Astrocyte (in vitro differentiated cells and primary cell): ENCODE measurements around the gene PLPPR5. TPM values are rescaled to one million over a fixed set of nuclear protein-coding genes. Genes with fewer than 3 reads are reported as not detected.

Experiments
- DNase-seq: peaks from one replicate; pipeline ENCODE4 v3.0.0-alpha.2; 2010; ENCODE audit warnings: low read depth
- FAIRE-seq: peaks from 2 replicates; lab custom pipeline; 2011; peaks lifted over from hg19 to GRCh38; lab: Jason Lieb, UNC
- H2AFZ ChIP-seq: 2 replicates; pipeline ENCODE4 v1.6.0; 2012; ENCODE audit warnings: low read depth, low read length, inconsistent platforms
- H3K27ac ChIP-seq: 2 replicates; pipeline ENCODE4 v1.5.1; 2011; ENCODE audit warnings: low read depth, low read length, inconsistent platforms
- H3K27me3 ChIP-seq: 2 replicates; pipeline ENCODE4 v1.6.0; 2011; ENCODE audit warnings: low read length, inconsistent platforms; ENCODE audit not compliant: insufficient read depth
- H3K36me3 ChIP-seq: 2 replicates; pipeline ENCODE4 v1.5.1; 2011; ENCODE audit warnings: low read length, inconsistent platforms; ENCODE audit not compliant: insufficient read depth
- H3K4me1 ChIP-seq: 2 replicates; pipeline ENCODE4 v1.5.1; 2011; ENCODE audit warnings: low read length, inconsistent platforms; ENCODE audit not compliant: insufficient read depth
- H3K4me2 ChIP-seq: 2 replicates; pipeline ENCODE4 v1.6.0; 2012; ENCODE audit warnings: low read length, inconsistent platforms
- H3K4me3 ChIP-seq: 2 replicates; pipeline ENCODE4 v1.5.1; 2011; ENCODE audit warnings: low read depth, mild to moderate bottlenecking, low read length, inconsistent platforms; ENCODE audit not compliant: insufficient read depth
- H3K79me2 ChIP-seq: 2 replicates; pipeline ENCODE4 v1.6.0; 2012; ENCODE audit warnings: mild to moderate bottlenecking, low read length, inconsistent platforms; ENCODE audit not compliant: insufficient read depth
- H3K9ac ChIP-seq: 2 replicates; pipeline ENCODE4 v1.6.0; 2012; ENCODE audit warnings: mild to moderate bottlenecking, low read length, inconsistent platforms
- H3K9me3 ChIP-seq: 2 replicates; pipeline ENCODE4 v1.5.1; 2012; ENCODE audit warnings: low read depth, mild to moderate bottlenecking, low read length, inconsistent platforms; ENCODE audit not compliant: insufficient read depth
- H4K20me1 ChIP-seq: 2 replicates; pipeline ENCODE4 v1.6.0; 2012; ENCODE audit warnings: low read length, inconsistent platforms; ENCODE audit not compliant: insufficient read depth
- H3K27ac Mint-ChIP-seq: one replicate; pipeline ENCODE4 v1.8.0; 2021; ENCODE audit warnings: mild to moderate bottlenecking, mixed read lengths; ENCODE audit not compliant: unreplicated experiment
- H3K27me3 Mint-ChIP-seq: one replicate; pipeline ENCODE4 v1.8.0; 2021; ENCODE audit warnings: low read depth, mixed read lengths; ENCODE audit not compliant: unreplicated experiment
- H3K36me3 Mint-ChIP-seq: one replicate; pipeline ENCODE4 v1.8.0; 2021; ENCODE audit warnings: low read depth, mixed read lengths; ENCODE audit not compliant: unreplicated experiment
- H3K4me1 Mint-ChIP-seq: one replicate; pipeline ENCODE4 v1.8.0; 2021; ENCODE audit warnings: low read depth, mixed read lengths; ENCODE audit not compliant: unreplicated experiment
- H3K4me3 Mint-ChIP-seq: one replicate; pipeline ENCODE4 v1.8.0; 2021; ENCODE audit warnings: mild to moderate bottlenecking, moderate library complexity, mixed read lengths; ENCODE audit not compliant: unreplicated experiment
- H3K9me3 Mint-ChIP-seq: one replicate; pipeline ENCODE4 v1.8.0; 2021; ENCODE audit warnings: mild to moderate bottlenecking, mixed read lengths; ENCODE audit not compliant: unreplicated experiment
- EZH2 ChIP-seq: IDR thresholded peaks from 2 replicates; pipeline ENCODE4 v1.6.1; 2012; ENCODE audit warnings: mild to moderate bottlenecking, low read length, inconsistent platforms; ENCODE audit not compliant: insufficient read depth
- total RNA-seq: library from RNA; stranded (reverse); gene quantifications from 2 replicates; pipeline ENCODE4 v1.2.1, GENCODE V29; 2021
- TF ChIP-seq, protein P1 (sequence below): IDR thresholded peaks from 2 replicates; pipeline ENCODE4 v1.5.1; 2011; ENCODE audit warnings: low read depth, mild to moderate bottlenecking, inconsistent platforms, low read length, moderate library complexity; ENCODE audit not compliant: insufficient read depth

Gene PLPPR5
- total RNA-seq, 1 donor from 2014 or later, result 0.09 TPM

DNA sequence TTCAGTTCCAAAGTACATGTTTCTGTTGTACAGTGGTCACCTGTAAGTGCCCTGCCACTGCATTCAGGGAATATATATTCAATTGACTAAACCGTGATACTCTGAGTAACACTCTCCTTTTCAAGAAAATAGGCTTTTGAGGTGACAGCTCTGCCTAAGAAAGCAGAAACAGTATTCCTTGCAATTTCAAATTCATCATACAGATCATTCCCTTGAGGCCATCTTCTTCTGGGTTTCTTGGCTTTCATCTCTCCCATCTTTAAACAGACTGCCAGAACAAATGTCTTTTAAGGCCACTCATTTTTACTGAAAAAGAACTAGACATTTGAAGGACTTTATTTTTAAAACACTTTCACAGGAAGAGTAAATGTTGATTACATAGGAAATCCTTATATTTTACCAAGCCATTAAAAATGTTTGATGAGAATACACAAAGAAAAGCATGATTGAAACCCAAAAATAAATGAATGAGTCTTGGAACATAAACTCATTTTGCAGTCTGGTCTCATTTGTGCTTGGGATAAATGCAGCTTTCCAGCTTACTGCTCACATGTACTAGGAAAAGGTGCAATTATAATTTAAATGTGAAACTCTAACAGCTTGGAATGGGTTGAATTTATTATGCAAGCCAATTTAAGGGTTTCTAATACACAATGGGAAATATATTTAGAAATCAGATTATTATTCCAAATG is 34.7 kb downstream of the PLPPR5 start:
- Mint-ChIP-seq H3K4me3 (no peak overlapping the region), H3K9me3 (no peaks in the 10 kb centered on the region), H3K4me1 (no peaks in the 10 kb centered on the region), H3K27me3 (no peaks in the 10 kb centered on the region), H3K36me3 (no peaks in the 10 kb centered on the region), H3K27ac (no peak overlapping the region)
- Histone ChIP-seq H3K27ac (no peak overlapping the region), H3K79me2 (no peaks in the 10 kb centered on the region), H3K4me2 (no peak overlapping the region), H3K4me1 (no peaks in the 10 kb centered on the region), H4K20me1 (no peaks in the 10 kb centered on the region), H3K4me3 (no peak overlapping the region), H3K9ac (no peak overlapping the region), H3K9me3 (no peaks in the 10 kb centered on the region), H3K27me3 (no peaks in the 10 kb centered on the region), H3K36me3 (no peaks in the 10 kb centered on the region), H2AFZ (no peak overlapping the region)
- DNase-seq (no peak), FAIRE-seq (no peak)
- TF ChIP-seq, protein P1, sequence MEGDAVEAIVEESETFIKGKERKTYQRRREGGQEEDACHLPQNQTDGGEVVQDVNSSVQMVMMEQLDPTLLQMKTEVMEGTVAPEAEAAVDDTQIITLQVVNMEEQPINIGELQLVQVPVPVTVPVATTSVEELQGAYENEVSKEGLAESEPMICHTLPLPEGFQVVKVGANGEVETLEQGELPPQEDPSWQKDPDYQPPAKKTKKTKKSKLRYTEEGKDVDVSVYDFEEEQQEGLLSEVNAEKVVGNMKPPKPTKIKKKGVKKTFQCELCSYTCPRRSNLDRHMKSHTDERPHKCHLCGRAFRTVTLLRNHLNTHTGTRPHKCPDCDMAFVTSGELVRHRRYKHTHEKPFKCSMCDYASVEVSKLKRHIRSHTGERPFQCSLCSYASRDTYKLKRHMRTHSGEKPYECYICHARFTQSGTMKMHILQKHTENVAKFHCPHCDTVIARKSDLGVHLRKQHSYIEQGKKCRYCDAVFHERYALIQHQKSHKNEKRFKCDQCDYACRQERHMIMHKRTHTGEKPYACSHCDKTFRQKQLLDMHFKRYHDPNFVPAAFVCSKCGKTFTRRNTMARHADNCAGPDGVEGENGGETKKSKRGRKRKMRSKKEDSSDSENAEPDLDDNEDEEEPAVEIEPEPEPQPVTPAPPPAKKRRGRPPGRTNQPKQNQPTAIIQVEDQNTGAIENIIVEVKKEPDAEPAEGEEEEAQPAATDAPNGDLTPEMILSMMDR, result no peak
- no peak for TF ChIP-seq EZH2

DNA sequence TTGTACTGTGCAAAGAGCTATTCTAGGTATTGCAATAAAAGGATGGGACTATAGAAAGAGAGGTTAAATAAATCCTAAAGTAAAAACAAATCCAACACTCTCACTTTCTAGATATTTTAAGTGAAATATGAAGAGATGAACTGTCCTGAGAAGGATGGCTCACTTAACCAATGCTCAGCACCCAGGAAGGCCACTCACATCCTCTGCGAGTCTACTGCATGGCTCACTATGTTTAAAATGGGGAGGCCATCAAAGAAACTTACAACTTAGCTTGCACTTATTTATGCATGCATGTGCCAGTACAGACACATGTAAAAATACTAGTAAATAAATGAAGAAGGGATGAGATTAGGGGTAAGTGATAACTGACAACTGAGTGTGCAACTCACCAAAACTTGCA is 37.5 kb downstream of the PLPPR5 start:
- Mint-ChIP-seq H3K4me1 (peaks cover 6% of the 10 kb centered on the region), H3K27me3 (no peaks in the 10 kb centered on the region), H3K27ac (no peak overlapping the region), H3K36me3 (no peaks in the 10 kb centered on the region), H3K4me3 (no peak overlapping the region), H3K9me3 (no peaks in the 10 kb centered on the region)
- Histone ChIP-seq H4K20me1 (no peaks in the 10 kb centered on the region), H3K4me1 (no peaks in the 10 kb centered on the region), H3K4me2 (no peak overlapping the region), H3K27me3 (no peaks in the 10 kb centered on the region), H3K36me3 (no peaks in the 10 kb centered on the region), H2AFZ (no peak overlapping the region), H3K4me3 (no peak overlapping the region), H3K27ac (no peak overlapping the region), H3K9ac (no peak overlapping the region), H3K9me3 (no peaks in the 10 kb centered on the region), H3K79me2 (no peaks in the 10 kb centered on the region)
- DNase-seq (no peak), FAIRE-seq (no peak)
- TF ChIP-seq, protein P1, result no peak
- TF ChIP-seq EZH2, result no peak

DNA sequence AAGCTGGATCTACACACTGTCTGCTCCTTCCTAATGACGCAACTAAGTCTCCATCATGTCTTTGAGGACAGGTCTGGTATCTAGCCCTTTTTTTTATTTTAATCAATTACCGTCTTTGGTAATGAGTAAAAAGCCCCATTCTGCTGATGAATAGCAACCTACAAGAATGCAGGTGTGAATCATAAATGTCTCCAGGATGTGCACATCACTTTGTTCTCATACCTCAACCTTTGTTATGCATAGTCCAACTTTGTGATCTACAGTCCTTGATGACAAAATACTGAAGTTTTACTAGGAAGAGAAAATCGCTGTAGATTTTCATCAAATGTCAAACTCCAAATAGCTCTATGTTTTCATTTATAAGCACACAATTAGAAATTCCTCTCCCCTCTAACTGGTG is 39.3 kb downstream of the PLPPR5 start:
- Histone ChIP-seq H3K4me2 (no peak overlapping the region), H3K27me3 (no peaks in the 10 kb centered on the region), H3K79me2 (no peaks in the 10 kb centered on the region), H3K9ac (no peak overlapping the region), H4K20me1 (no peaks in the 10 kb centered on the region), H3K9me3 (no peaks in the 10 kb centered on the region), H3K36me3 (no peaks in the 10 kb centered on the region), H3K4me1 (no peaks in the 10 kb centered on the region), H2AFZ (no peak overlapping the region), H3K27ac (no peak overlapping the region), H3K4me3 (no peak overlapping the region)
- peaks cover 6% of the 10 kb centered on the region for H3K4me1 Mint-ChIP-seq
- H3K36me3 Mint-ChIP-seq, result no peaks in the 10 kb centered on the region
- DNase-seq (no peak), FAIRE-seq (no peak)
- no peak overlapping the region for H3K27ac Mint-ChIP-seq
- no peak overlapping the region for H3K4me3 Mint-ChIP-seq
- TF ChIP-seq, protein P1, result no peak
- TF ChIP-seq EZH2, result no peak
- H3K9me3 Mint-ChIP-seq, result no peaks in the 10 kb centered on the region
- H3K27me3 Mint-ChIP-seq, result no peaks in the 10 kb centered on the region
